H9 (cell line): Measurements from ENCODE around the gene ORAI2. TPM values are rescaled to one million over a fixed set of nuclear protein-coding genes. Genes with fewer than 3 reads are reported as not detected.

Source experiments
- DNase-seq: peaks from one replicate; pipeline ENCODE4 v3.0.0-alpha.2; 2017
- H2AFZ ChIP-seq: one replicate; pipeline ENCODE4 v1.6.1; 2013; ENCODE audit warnings: mild to moderate bottlenecking, low read length, control low read depth, moderate library complexity
- H2AK5ac ChIP-seq: 2 replicates; pipeline ENCODE4 v1.6.1; 2013; ENCODE audit warnings: low read length, control low read depth, mixed read lengths; ENCODE audit not compliant: insufficient read length
- H2BK120ac ChIP-seq: one replicate; pipeline ENCODE4 v1.6.1; 2013; ENCODE audit warnings: low read depth, mild to moderate bottlenecking, low read length, control low read depth, inconsistent platforms; ENCODE audit not compliant: poor library complexity, severe bottlenecking
- H2BK12ac ChIP-seq: 2 replicates; pipeline ENCODE4 v1.6.1; 2013; ENCODE audit warnings: low read length, control low read depth, mixed read lengths, low read depth; ENCODE audit not compliant: insufficient read length
- H2BK15ac ChIP-seq: 2 replicates; pipeline ENCODE4 v1.6.1; 2013; ENCODE audit warnings: low read depth, low read length, control low read depth
- H2BK20ac ChIP-seq: one replicate; pipeline ENCODE4 v1.6.1; 2013; ENCODE audit warnings: low read depth, mild to moderate bottlenecking, low read length, control low read depth, inconsistent platforms; ENCODE audit not compliant: poor library complexity, severe bottlenecking
- H2BK5ac ChIP-seq: 2 replicates; pipeline ENCODE4 v1.6.1; 2013; ENCODE audit warnings: low read length, control low read depth, mixed read lengths; ENCODE audit not compliant: insufficient read length
- H3K14ac ChIP-seq: 2 replicates; pipeline ENCODE4 v1.6.1; 2013; ENCODE audit warnings: low read length, control low read depth; ENCODE audit not compliant: insufficient read depth
- H3K18ac ChIP-seq: 2 replicates; pipeline ENCODE4 v1.6.1; 2013; ENCODE audit warnings: low read depth, mild to moderate bottlenecking, mixed read lengths, low read length, control low read depth; ENCODE audit not compliant: insufficient read length
- H3K23ac ChIP-seq: 2 replicates; pipeline ENCODE4 v1.6.1; 2013; ENCODE audit warnings: low read length, control low read depth, mixed read lengths, low read depth; ENCODE audit not compliant: insufficient read length
- H3K23me2 ChIP-seq: 2 replicates; pipeline ENCODE4 v1.6.1; 2013; ENCODE audit warnings: low read depth, mild to moderate bottlenecking, mixed read lengths, low read length, control low read depth; ENCODE audit not compliant: insufficient read length, poor library complexity, severe bottlenecking
- H3K27ac ChIP-seq: 2 replicates; pipeline ENCODE4 v1.5.1; 2013; ENCODE audit warnings: low read length, control low read depth, mixed read lengths, low read depth; ENCODE audit not compliant: insufficient read length
- H3K27me3 ChIP-seq: 2 replicates; pipeline ENCODE4 v1.6.1; 2013; ENCODE audit warnings: low read length, control low read depth, inconsistent platforms; ENCODE audit not compliant: insufficient read depth
- H3K4ac ChIP-seq: 2 replicates; pipeline ENCODE4 v1.6.1; 2013; ENCODE audit warnings: low read depth, mild to moderate bottlenecking, control low read depth, inconsistent platforms, low read length, moderate library complexity
- H3K4me1 ChIP-seq: 2 replicates; pipeline ENCODE4 v1.6.1; 2013; ENCODE audit warnings: low read length, control low read depth, inconsistent platforms; ENCODE audit not compliant: insufficient read depth
- H3K4me2 ChIP-seq: 2 replicates; pipeline ENCODE4 v1.6.1; 2013; ENCODE audit warnings: low read length, control low read depth, mixed read lengths; ENCODE audit not compliant: insufficient read length, insufficient read depth
- H3K56ac ChIP-seq: 2 replicates; pipeline ENCODE4 v1.6.1; 2013; ENCODE audit warnings: low read depth, mild to moderate bottlenecking, mixed read lengths, low read length, control low read depth; ENCODE audit not compliant: insufficient read length
- H3K79me1 ChIP-seq: 2 replicates; pipeline ENCODE4 v1.6.1; 2013; ENCODE audit warnings: low read depth, mild to moderate bottlenecking, moderate library complexity, low read length, control low read depth, inconsistent platforms; ENCODE audit not compliant: insufficient read depth, poor library complexity, severe bottlenecking
- H3K79me2 ChIP-seq: 2 replicates; pipeline ENCODE4 v1.6.1; 2013; ENCODE audit warnings: low read length, control low read depth, inconsistent platforms; ENCODE audit not compliant: insufficient read depth
- H3K9ac ChIP-seq: 2 replicates; pipeline ENCODE4 v1.6.1; 2013; ENCODE audit warnings: low read length, control low read depth, mixed read lengths; ENCODE audit not compliant: insufficient read length; ENCODE audit errors: extremely low read depth
- H3K9me3 ChIP-seq: one replicate; pipeline ENCODE4 v1.6.1; 2013; ENCODE audit warnings: low read depth, low read length, inconsistent platforms; ENCODE audit not compliant: control insufficient read depth
- H3T11ph ChIP-seq: one replicate; pipeline ENCODE4 v1.6.1; 2013; ENCODE audit warnings: mild to moderate bottlenecking, low read length, control low read depth, inconsistent platforms
- H4K20me1 ChIP-seq: one replicate; pipeline ENCODE4 v1.6.1; 2013; ENCODE audit not compliant: control insufficient read depth, insufficient read length, insufficient read depth
- H4K5ac ChIP-seq: 2 replicates; pipeline ENCODE4 v1.6.1; 2013; ENCODE audit warnings: low read depth, mild to moderate bottlenecking, mixed read lengths, low read length, control low read depth; ENCODE audit not compliant: insufficient read length
- H4K8ac ChIP-seq: replicated peaks from 2 replicates; pipeline ENCODE4 v1.6.1; 2013; ENCODE audit warnings: low read length, control low read depth, mixed read lengths, low read depth; ENCODE audit not compliant: insufficient read length
- H4K91ac ChIP-seq: 2 replicates; pipeline ENCODE4 v1.6.1; 2013; ENCODE audit warnings: low read depth, mild to moderate bottlenecking, moderate library complexity, mixed read lengths, low read length, control low read depth; ENCODE audit not compliant: insufficient read length
- H3K27ac Mint-ChIP-seq, 3 experiments: 2 replicates in 2 of 3; 3 replicates in 1 of 3; pipeline ENCODE4 v1.8.0; 2020 to 2021; ENCODE audit warnings: mixed read lengths in 3 of 3, mild to moderate bottlenecking in 1 of 3, moderate library complexity in 1 of 3
- H3K27me3 Mint-ChIP-seq: 2 replicates; pipeline ENCODE4 v1.8.0; 2021; ENCODE audit warnings: low read depth, mild to moderate bottlenecking, moderate library complexity, mixed read lengths
- H3K36me3 Mint-ChIP-seq, 3 experiments: 2 replicates in 2 of 3; 3 replicates in 1 of 3; pipeline ENCODE4 v1.8.0; 2020 to 2021; ENCODE audit warnings: low read depth in 3 of 3, mixed read lengths in 3 of 3; ENCODE audit not compliant: insufficient read depth in 1 of 3
- H3K4me1 Mint-ChIP-seq, 2 experiments: 2 replicates each; pipeline ENCODE4 v1.8.0; 2020; ENCODE audit warnings: mixed read lengths in 2 of 2
- H3K4me3 Mint-ChIP-seq, 2 experiments: 2 replicates in 1 of 2; 3 replicates in 1 of 2; pipeline ENCODE4 v1.8.0; 2020 to 2021; ENCODE audit warnings: mild to moderate bottlenecking in 2 of 2, mixed read lengths in 2 of 2, moderate library complexity in 1 of 2
- H3K9me3 Mint-ChIP-seq, 2 experiments: 2 replicates in 1 of 2; 3 replicates in 1 of 2; pipeline ENCODE4 v1.8.0; 2020; ENCODE audit warnings: mild to moderate bottlenecking in 2 of 2, mixed read lengths in 2 of 2, moderate library complexity in 1 of 2
- CTCF ChIP-seq: fragments of 200-600 bp; sonication (generic); conservative IDR thresholded peaks from 3 replicates; pipeline ENCODE4 v1.8.0; 2021; ENCODE audit warnings: antibody characterized with exemption, mild to moderate bottlenecking
- WGBS: extraction: QIAGEN DNeasy Blood & Tissue Kit; methylation state at CpG from one replicate; pipeline ENCODE4 v1.1.7; 2013; ENCODE audit warnings: missing lambda C conversion rate, low lambda C conversion rate, mixed read lengths; ENCODE audit not compliant: insufficient read length; ENCODE audit errors: extremely low coverage; 5-methylcytosine and 5-hydroxymethylcytosine counted together
- total RNA-seq: library from RNA; stranded (reverse); gene quantifications from 2 replicates; pipeline ENCODE4 v1.2.1, GENCODE V29; 2021

The ORAI2 gene
- total RNA-seq, 1 experiment from 2014 or later = 26.6 TPM

DNA sequence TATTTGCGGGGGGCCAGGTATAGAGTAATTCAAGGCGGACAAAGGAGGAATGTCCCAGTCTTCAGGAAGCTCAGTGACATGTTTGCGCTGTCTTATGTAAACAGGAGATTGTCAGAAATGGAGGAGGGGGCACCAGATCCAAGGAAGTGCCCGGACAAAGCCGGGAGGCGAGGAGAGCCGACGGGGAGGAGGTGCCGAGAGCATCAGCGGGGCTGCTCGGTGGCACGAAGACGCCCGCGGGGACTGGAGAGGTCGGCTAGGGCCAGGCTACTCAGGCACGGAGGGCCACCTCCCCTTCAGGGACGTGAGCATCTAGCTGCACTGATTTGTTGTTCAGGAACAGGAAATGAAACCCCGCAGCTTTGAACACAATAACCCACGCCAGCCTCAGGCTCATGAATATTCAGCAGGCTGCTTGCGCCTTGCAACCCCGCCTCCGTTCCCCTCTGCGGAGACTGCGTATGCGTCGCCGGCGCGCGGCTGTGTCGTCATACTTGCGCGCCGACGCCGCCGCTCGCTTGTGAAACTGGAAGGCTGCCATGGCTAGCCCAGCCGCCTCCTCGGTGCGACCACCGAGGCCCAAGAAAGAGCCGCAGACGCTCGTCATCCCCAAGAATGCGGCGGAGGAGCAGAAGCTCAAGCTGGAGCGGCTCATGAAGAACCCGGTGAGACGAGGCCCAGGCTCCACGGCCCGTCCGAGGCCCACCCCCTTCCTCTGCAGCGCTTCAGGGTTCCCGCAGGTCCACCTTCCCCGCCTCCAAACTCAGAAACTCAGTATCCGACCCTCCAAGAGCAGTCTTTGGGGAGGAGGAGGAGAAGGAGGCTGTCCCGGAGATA lies 37.3 kb upstream of the ORAI2 start, which contains the start of gene PRKRIP1:
Gene PRKRIP1, plus strand, starts transcription at position 491 of the 837 bp plus-strand sequence. Its CDS starts 49 bp downstream, at position 540.
- Histone ChIP-seq H3K79me2 (peaks cover 1% of the 10 kb centered on the region; the same call in 1 of the 2 replicates), H2BK5ac (peak within 1 kb of the TSS; percentile 1), H3K4ac (no peak within 1 kb of the TSS; the same call in 1 of the 2 replicates), H3K14ac (peak within 1 kb of the TSS; percentile 76), H3K27ac (peak within 1 kb of the TSS; percentile 89), H3K4me2 (peak within 1 kb of the TSS; percentile 84), H3K4me1 (no peaks in the 10 kb centered on the region), H3K79me1 (peaks cover 3% of the 10 kb centered on the region), H2AK5ac (no peak within 1 kb of the TSS), H2BK20ac (no peak within 1 kb of the TSS), H3K18ac (peak within 1 kb of the TSS; percentile 53), H3K23ac (no peak within 1 kb of the TSS), H2AFZ (peak within 1 kb of the TSS; percentile 1), H4K20me1 (no peaks in the 10 kb centered on the region), H3K56ac (peak within 1 kb of the TSS; percentile 27), H4K5ac (peak within 1 kb of the TSS; percentile 28), H2BK120ac (no peak within 1 kb of the TSS), H4K91ac (no peak within 1 kb of the TSS), H4K8ac (no peak within 1 kb of the TSS), H3K27me3 (no peaks in the 10 kb centered on the region), H2BK15ac (no peak within 1 kb of the TSS), H3K23me2 (peaks cover 9% of the 10 kb centered on the region), H3K9ac (peak within 1 kb of the TSS; percentile 85), H3K9me3 (no peaks in the 10 kb centered on the region), H2BK12ac (no peak within 1 kb of the TSS), H3T11ph (no peak within 1 kb of the TSS)
- Mint-ChIP-seq H3K27ac (peak within 1 kb of the TSS; percentile 98 to 100 (median 99)), H3K27me3 (no peaks in the 10 kb centered on the region; the same call in 1 of the 2 replicates), H3K4me1 (peaks cover 11 to 12% of the 10 kb centered on the region in 2 experiments), H3K4me3 (peak within 1 kb of the TSS; percentile 94 to 97), H3K36me3 (peaks cover 24 to 55% (median 45%) of the 10 kb centered on the region in 3 experiments; a peak in 6 of 7 replicates), H3K9me3 (no peaks in the 10 kb centered on the region; a peak in 1 of 5 replicates)
- no peak for TF ChIP-seq CTCF
- peak; percentile 98 for DNase-seq
- no CpG with 5 or more reads among the region's 59 CpGs for WGBS
